DOHH2 (cell line): ENCODE results near the gene NID1.
A peak's percentile ranks its signal among the peaks of the same experiment; 100 is the strongest.

Experiments used
- H3F3A ChIP-seq: fragments of 200-600 bp; sonication (generic), shearing (Covaris generic); 2 replicates; pipeline ENCODE4 v1.6.0; 2016; ENCODE audit warnings: antibody characterized with exemption, mild to moderate bottlenecking; ENCODE audit not compliant: control insufficient read depth, insufficient read depth
- H3K27ac ChIP-seq: fragments of 200-600 bp; sonication (generic); 2 replicates; pipeline ENCODE4 v1.5.1; 2014; ENCODE audit warnings: low read depth, mild to moderate bottlenecking, low read length, moderate library complexity
- H3K27me3 ChIP-seq: fragments of 200-600 bp; sonication (generic); 2 replicates; pipeline ENCODE4 v1.6.1; 2014; ENCODE audit warnings: mild to moderate bottlenecking, low read length, mixed read lengths; ENCODE audit not compliant: control insufficient read depth
- H3K36me3 ChIP-seq: fragments of 200-600 bp; sonication (generic); 2 replicates; pipeline ENCODE4 v1.6.1; 2014; ENCODE audit warnings: mild to moderate bottlenecking, low read length, moderate library complexity, mixed read lengths; ENCODE audit not compliant: control insufficient read depth
- H3K4me1 ChIP-seq: fragments of 200-600 bp; sonication (generic); 2 replicates; pipeline ENCODE4 v1.6.1; 2014; ENCODE audit warnings: mild to moderate bottlenecking, low read length, mixed read lengths; ENCODE audit not compliant: control insufficient read depth
- H3K4me2 ChIP-seq: fragments of 200-600 bp; sonication (generic); 2 replicates; pipeline ENCODE4 v1.6.0; 2014; ENCODE audit warnings: mild to moderate bottlenecking, low read length, moderate library complexity
- H3K4me3 ChIP-seq: fragments of 200-600 bp; sonication (generic); 2 replicates; pipeline ENCODE4 v1.5.1; 2014; ENCODE audit warnings: mild to moderate bottlenecking, low read length, mixed read lengths
- H3K79me2 ChIP-seq: fragments of 200-600 bp; sonication (generic); 2 replicates; pipeline ENCODE4 v1.6.1; 2014; ENCODE audit warnings: mild to moderate bottlenecking, low read length, mixed read lengths; ENCODE audit not compliant: control insufficient read depth
- H3K9me2 ChIP-seq: fragments of 200-600 bp; sonication (generic); replicated peaks from 2 replicates; pipeline ENCODE4 v1.6.1; 2014; ENCODE audit warnings: mild to moderate bottlenecking, low read length, mixed read lengths; ENCODE audit not compliant: control insufficient read depth
- H3K9me3 ChIP-seq: fragments of 200-600 bp; sonication (generic); 2 replicates; pipeline ENCODE4 v1.6.1; 2014; ENCODE audit warnings: antibody characterized with exemption, low read length, mixed read lengths; ENCODE audit not compliant: control insufficient read depth, insufficient read depth
- H4K20me1 ChIP-seq: fragments of 200-600 bp; sonication (generic); 2 replicates; pipeline ENCODE4 v1.6.0; 2014; ENCODE audit warnings: low read depth, mild to moderate bottlenecking, antibody characterized with exemption, low read length, moderate library complexity; ENCODE audit not compliant: control insufficient read depth, insufficient read depth
- EZH2phosphoT487 ChIP-seq: fragments of 200-600 bp; sonication (generic); IDR thresholded peaks from 2 replicates; pipeline ENCODE4 v1.6.1; 2017; ENCODE audit warnings: borderline replicate concordance, mild to moderate bottlenecking, antibody characterized with exemption, low read length, moderate library complexity, mixed read lengths
- TF ChIP-seq, protein P1 (sequence below): fragments of 200-600 bp; sonication (generic); IDR thresholded peaks from one replicate; pipeline ENCODE4 v1.5.1; 2014; ENCODE audit warnings: antibody characterized with exemption, mild to moderate bottlenecking, low read depth, low read length; ENCODE audit not compliant: poor library complexity, severe bottlenecking

NID1 gene

DNA sequence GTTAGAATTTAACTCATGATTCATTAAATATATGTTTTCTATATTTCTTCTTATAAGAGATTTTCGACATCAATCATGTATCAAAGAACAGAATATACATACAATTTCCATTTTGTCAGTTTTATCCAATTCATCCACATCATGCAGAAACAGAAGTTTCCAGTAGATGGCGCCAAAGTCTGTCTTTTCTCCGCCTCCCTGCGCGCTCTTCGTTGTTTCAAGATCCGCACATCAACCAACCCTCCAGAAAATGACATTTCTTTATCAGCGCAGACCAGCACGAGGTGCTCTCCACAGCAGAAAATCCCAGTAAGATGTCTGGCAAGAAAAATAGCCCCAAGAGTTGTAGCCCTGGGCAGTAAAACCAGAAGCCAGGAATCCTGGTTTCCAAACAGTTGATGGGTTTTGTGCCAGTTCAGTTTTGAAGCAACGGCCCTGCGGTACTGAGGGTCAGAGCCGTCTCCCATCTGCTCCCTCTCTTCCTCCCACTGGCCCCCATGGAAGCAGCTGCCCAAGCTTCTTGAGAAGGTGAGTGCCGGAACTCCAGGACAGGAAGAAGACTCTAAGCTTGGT lies 38.8 kb upstream of the NID1 start:
- Histone ChIP-seq H3K9me3 (no peaks in the 10 kb centered on the region), H3K4me1 (no peaks in the 10 kb centered on the region), H4K20me1 (no peaks in the 10 kb centered on the region)

DNA sequence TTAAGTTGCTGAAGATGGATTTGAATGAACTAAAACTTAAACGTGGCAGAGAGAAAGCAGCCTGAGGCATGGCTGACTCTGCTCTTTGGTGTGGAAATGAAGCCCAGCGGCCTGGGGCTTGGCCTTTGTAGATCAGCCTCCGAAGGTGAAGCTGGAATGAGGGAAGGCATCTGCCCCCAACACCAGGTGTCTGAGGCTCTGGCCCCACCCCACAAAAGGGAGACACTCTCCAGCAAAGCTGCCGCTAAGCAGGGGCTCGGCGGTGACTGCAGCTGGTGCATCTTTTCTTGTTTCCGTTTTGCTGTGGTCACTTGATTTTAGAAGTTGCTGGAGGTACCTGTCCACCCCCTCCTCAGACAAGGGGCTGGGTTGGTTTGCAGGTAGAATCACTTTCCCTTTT lies 38.2 kb upstream of the NID1 start:
- no peak overlapping the region for H3K4me2 ChIP-seq

More for the DNA sequence above, 38.8 kb upstream of the NID1 start:
- Histone ChIP-seq H3F3A (no peaks in the 10 kb centered on the region), H3K9me2 (no peaks in the 10 kb centered on the region), H3K36me3 (no peaks in the 10 kb centered on the region), H3K27ac (no peak overlapping the region), H3K4me3 (no peak overlapping the region), H3K79me2 (no peaks in the 10 kb centered on the region), H3K27me3 (peaks cover 2% of the 10 kb centered on the region; the same call in 1 of the 2 replicates), H3K4me2 (no peak overlapping the region)
- no peak for TF ChIP-seq EZH2phosphoT487
- TF ChIP-seq, protein P1, sequence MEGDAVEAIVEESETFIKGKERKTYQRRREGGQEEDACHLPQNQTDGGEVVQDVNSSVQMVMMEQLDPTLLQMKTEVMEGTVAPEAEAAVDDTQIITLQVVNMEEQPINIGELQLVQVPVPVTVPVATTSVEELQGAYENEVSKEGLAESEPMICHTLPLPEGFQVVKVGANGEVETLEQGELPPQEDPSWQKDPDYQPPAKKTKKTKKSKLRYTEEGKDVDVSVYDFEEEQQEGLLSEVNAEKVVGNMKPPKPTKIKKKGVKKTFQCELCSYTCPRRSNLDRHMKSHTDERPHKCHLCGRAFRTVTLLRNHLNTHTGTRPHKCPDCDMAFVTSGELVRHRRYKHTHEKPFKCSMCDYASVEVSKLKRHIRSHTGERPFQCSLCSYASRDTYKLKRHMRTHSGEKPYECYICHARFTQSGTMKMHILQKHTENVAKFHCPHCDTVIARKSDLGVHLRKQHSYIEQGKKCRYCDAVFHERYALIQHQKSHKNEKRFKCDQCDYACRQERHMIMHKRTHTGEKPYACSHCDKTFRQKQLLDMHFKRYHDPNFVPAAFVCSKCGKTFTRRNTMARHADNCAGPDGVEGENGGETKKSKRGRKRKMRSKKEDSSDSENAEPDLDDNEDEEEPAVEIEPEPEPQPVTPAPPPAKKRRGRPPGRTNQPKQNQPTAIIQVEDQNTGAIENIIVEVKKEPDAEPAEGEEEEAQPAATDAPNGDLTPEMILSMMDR: peak; percentile 80

DNA sequence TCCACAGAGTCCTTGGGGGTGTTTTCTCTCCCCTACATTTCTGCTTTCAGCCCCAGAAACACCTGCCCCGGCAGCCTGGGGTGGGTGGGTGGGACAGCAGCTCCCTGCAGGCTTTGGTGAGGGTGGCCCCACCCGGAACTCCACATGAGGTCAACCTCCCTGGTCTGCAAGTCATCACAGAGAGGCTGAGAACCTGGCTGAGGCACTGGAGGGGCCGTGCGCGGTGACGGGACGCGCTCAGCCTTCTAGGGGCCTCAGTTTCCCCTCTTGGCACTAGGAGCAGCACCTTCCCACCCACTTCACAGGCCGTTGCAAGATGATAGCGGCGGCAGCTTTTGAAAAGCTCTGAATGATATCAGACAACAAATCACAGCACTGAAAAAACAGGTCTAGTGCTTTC lies 37.7 kb upstream of the NID1 start:
- TF ChIP-seq, protein P1: no peak
- TF ChIP-seq EZH2phosphoT487: no peak
- Histone ChIP-seq H3K79me2 (no peaks in the 10 kb centered on the region), H3F3A (no peaks in the 10 kb centered on the region), H3K27ac (no peak overlapping the region), H4K20me1 (no peaks in the 10 kb centered on the region), H3K9me3 (no peaks in the 10 kb centered on the region), H3K27me3 (peaks cover 4% of the 10 kb centered on the region; the same call in 1 of the 2 replicates), H3K4me2 (no peak overlapping the region), H3K4me3 (no peak overlapping the region), H3K36me3 (no peaks in the 10 kb centered on the region), H3K4me1 (no peaks in the 10 kb centered on the region), H3K9me2 (no peaks in the 10 kb centered on the region)

More for the DNA sequence above, 38.2 kb upstream of the NID1 start:
- Histone ChIP-seq H3K4me3 (no peak overlapping the region), H3K79me2 (no peaks in the 10 kb centered on the region), H4K20me1 (no peaks in the 10 kb centered on the region), H3K9me2 (no peaks in the 10 kb centered on the region), H3K36me3 (no peaks in the 10 kb centered on the region), H3K4me1 (no peaks in the 10 kb centered on the region), H3K9me3 (no peaks in the 10 kb centered on the region), H3K27ac (no peak overlapping the region), H3K27me3 (peaks cover 4% of the 10 kb centered on the region; the same call in 1 of the 2 replicates), H3F3A (no peaks in the 10 kb centered on the region)
- TF ChIP-seq EZH2phosphoT487: no peak
- TF ChIP-seq, protein P1: no peak
